ENCODE results near the gene DIAPH2.
"Not testable (repeated sequence)": the region's sequence is repeated elsewhere in the genome, so short reads cannot be mapped to it uniquely, and the experiment has no call there.

The DIAPH2 gene

DNA sequence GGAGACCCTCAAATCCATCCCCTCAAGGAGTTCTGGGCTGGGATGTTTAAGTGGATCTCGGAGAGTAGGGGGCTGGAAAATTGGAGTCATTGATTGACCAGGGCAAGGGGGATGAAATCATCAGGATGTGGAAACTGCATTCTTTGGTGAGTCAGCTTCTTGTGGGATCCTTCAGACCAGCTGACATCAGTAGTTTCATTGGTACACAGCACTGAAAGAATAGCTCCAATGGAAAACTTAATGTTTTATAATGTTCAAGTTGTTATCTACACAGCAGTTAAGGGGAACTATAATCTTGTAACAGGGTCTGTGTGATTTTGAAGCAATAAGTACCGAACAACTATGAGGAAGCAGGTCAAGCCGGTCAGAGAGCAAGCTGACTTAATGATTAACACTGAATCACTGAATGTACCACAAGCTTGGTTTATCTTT lies 705.1 kb downstream of the DIAPH2 start:
- no peak for DNase-seq (ENCODE audit: low spot score)

DNA sequence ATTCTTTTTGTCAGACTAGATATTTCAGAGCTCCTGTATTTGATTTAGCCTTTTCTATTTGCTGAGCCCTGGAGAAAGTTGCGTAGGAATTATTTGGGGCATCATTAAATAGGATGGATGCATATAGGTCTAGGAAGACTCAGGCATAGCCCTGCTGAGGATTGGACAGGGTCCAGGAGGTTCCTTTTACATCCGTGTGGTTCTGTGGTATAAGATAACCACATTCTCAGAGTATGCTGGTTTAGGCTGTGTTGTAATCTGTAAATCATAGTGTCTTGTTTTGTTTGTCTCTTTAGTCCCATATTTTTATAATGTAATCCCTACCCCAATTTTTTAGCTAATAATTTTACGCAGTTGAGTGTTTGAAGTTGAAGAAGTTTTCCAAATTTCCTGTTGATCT lies 712.7 kb downstream of the DIAPH2 start:
- DNase-seq (ENCODE audit: low spot score): no peak

GRCh38 chrX:97398030-97398551 lies 713.4 kb downstream of the DIAPH2 start:
- DNase-seq (ENCODE audit: low spot score): no peak

- DNase-seq (ENCODE audit: low spot score): no peak
Measured at GRCh38 chrX:97399400-97399799, 714.8 kb downstream of the DIAPH2 start.

- no peak for DNase-seq (ENCODE audit: low spot score)
Measured at GRCh38 chrX:97400492-97400891, 715.9 kb downstream of the DIAPH2 start.

- no peak for DNase-seq (ENCODE audit: low spot score)
Measured at GRCh38 chrX:97401154-97401553, 716.5 kb downstream of the DIAPH2 start.

- no peak for DNase-seq (ENCODE audit: low spot score)
Measured at GRCh38 chrX:97401586-97402136, 717.0 kb downstream of the DIAPH2 start.

DNA sequence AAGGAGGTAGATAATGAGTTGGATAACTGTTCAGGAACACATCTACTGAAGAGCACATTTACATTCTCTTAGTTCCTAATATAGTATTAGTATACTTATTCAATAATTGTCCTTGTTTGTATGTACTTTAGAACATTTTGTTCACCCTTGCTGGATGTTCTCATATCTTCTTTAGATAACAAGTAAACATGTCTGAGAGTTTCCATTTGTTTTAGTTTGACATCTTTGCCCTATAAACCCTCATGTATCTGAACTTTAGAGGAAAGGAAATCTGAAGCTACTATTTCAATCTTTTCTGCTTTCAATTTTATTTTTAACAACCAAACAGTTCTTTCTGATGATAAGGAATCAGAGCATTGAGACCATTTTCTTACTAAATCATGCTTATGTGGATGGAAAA lies 717.7 kb downstream of the DIAPH2 start:
- DNase-seq (ENCODE audit: low spot score): no peak

DNA sequence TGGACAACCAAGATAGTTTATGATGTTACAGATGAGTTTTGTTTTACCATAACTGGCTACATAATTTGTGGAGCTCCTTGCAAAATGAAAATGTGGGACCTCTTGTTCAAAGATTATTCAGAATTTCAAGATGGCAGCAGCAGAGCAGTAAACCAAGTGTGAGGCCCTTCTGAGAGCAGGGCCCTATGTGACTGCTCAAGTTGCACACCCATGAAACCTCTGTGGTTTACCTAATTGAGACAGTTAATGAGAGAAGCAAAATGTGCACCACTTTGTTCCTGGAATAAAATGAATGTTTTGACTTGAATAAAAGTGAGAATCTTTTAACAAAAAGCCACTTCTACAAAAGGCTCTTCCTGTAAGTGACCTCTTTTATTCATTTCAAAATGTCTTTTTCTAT lies 718.3 kb downstream of the DIAPH2 start:
- no peak for DNase-seq (ENCODE audit: low spot score)

- no peak for DNase-seq (ENCODE audit: low spot score)
Measured at GRCh38 chrX:97405031-97405660, 720.5 kb downstream of the DIAPH2 start.

GRCh38 chrX:97409632-97410415 lies 725.2 kb downstream of the DIAPH2 start:
- DNase-seq (ENCODE audit: low spot score): not testable (repeated sequence)

- no peak for DNase-seq (ENCODE audit: low spot score)
Measured at GRCh38 chrX:97416461-97416860, 731.8 kb downstream of the DIAPH2 start.

DNA sequence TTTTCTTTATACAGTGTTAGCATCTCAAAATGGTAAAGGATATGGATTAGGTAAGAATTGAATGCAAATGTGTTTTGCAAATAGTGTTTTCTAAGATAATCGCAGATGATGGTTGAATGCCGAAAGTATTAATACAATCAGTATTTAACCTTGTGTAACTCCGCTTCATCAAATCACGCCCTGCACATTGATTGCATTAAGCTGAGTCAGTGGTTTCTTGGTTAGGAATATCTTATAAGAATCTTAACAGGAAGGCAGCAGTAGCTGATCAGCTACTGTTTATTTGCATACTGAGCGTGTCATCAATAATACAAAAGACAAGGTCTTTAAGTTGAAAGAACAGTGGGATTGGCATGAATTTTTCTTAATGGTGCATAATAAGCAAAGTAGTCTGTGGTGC lies 744.5 kb downstream of the DIAPH2 start:
- no peak for DNase-seq (ENCODE audit: low spot score)

DNA sequence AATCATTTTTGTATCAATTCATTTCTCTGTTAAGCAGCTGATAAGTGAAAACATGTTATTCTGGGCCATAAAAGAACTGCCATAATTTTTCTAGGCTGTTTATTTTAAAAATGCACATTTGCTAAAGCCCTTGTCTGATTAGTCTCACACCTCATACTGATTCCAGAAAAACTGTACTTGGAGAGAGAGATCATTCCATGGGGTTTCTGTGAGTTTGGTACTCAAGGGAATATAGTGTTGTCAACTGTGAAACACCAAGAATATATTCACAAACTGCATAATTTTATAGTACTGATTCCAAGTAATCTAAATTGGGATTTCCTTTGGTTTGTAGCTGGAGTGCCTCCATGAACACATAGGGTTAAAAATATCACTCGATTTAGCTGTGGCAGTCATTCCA lies 746.6 kb downstream of the DIAPH2 start:
- DNase-seq (ENCODE audit: low spot score): no peak

DNA sequence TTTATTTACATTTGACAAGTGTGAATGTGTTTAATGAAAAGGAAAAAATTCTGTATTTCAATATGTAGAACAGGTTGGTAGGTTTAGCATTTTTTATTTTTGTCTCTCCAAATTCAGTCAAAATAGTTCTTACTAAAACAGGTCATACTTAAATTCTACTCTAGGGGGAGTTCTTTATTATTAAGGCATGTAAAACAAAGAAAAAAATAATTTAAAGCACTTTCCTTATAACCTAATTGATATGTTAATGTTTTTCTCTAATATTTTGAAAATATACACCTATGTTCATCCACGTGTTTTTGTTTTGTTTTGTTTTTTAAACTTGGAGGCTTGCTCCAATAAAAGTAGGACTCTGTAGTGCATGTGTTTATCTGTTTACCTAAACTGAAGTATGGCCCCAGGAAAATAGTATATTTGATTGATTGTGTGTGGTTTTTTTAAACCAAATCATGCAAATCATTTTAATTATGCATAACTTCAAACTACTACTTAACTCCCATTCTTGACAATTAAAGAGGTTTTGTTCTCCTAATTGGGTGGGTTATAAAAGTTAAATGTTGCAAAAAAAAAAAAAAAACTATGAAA lies 761.7 kb downstream of the DIAPH2 start:
- peak; percentile 4 for DNase-seq (ENCODE audit: low spot score)

DNA sequence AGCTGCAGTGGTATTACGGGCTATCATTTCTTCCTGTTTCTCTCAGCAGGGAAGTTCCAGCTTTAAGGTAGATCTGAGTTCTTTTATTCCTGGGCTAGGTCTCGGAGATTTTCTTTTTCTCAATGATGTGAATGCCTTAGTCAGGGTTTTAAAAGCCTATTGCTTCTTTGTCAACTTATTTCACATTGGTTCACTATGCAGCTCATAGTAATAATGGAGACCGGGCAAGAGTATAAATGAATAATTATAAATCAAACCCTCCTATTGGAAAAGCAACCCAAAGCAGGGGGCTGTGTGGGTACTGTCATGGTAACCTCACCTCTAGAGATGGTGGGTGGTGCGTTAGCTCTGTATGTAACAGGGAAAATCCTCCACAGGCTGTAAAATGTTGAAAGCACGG lies 762.7 kb downstream of the DIAPH2 start:
- no peak for DNase-seq (ENCODE audit: low spot score)

DNA sequence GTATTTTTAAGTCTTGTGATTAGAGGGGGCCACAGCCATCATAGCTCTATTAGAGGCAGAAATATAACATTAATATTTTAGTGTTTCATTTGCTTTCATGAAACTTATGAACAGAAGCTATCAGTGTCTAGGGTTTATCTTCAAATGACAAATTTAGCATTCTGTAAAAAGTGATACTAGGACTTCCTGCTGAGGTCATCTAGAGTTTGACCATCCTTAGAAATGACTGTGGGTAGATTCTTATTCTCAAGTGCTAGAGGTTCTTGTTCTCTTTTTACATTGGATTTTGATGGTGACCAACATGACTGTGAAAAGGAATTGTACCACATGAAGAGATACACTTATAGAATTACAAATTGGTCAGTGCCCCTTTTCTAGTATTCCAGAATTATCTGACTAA lies 767.6 kb downstream of the DIAPH2 start:
- DNase-seq (ENCODE audit: low spot score): no peak

DNA sequence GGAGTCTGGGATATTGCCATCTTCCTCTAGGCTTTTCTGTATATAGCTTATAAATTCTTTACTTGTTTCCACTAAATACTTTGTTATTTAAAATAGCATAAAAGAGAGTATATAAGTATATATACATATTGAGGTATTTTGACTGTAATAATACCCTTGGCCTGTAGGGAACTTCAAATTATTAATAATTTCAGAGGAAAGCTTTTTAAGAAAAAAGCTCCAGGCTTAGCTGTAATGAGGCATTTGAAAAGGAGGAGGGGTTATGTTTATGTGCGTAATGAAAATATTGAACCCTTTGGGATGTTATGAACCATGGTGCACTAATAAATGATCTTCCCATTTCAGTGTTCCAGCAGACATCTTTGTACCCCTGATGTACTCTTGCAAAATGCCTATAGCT lies 777.1 kb downstream of the DIAPH2 start:
- no peak for DNase-seq (ENCODE audit: low spot score)

DNA sequence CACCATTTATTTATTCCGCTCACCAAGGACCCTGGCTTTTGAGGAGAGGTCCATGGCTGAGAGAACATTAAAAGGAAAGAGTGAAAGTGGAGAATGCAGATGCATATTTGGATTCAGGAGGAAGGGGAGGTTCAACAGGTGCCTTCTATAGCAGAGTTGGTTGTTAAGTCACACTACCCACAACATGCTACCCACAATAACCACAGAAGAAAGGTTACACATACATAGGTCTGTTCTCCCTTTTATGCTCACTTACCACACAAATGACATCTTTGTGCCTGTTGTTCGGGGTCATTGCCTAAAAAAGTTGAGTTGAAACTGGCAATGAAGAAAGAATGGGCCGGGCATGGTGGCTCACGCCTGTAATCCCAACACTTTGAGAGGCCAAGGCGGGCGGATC lies 786.4 kb downstream of the DIAPH2 start:
- DNase-seq (ENCODE audit: low spot score): no peak

- DNase-seq (ENCODE audit: low spot score): no peak
Measured at GRCh38 chrX:97474933-97475332, 790.3 kb downstream of the DIAPH2 start.

DNA sequence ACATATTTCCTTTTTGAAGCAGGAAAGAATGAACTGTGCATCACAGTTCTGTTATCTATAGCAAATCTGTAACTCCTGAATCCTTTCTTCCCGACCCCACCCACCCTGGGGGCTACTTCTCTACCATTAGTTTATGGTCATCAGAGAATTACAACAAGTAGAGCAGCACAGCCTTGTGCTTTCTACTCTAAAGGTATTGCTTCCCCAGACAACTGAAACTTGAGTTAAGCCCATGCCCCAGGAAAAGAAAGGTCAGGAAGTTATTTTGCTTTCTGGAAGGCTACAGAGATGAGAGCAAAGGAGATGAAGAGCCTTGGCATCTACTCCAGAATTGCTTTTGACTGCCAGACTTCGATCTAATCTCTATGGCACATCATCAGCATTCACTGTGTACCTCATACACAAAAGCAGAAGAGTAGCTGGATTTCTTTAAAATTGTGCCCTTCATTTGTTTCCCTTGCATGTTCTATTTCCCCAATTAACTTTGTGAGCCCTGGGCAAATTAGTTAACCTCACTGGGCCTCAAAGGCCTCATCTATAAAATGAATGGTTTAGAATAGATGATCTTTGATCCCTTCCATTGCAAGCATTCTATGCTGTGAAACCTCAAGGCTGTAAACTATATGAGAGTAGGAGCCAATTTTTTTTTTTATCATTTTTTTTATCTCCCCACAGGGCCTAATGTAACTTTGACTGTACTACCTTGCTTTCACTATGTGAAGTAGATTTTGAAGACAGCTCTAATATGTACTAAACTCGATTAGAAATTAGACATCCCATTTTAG lies 794.7 kb downstream of the DIAPH2 start:
- DNase-seq (ENCODE audit: low spot score): no peak

- no peak for DNase-seq (ENCODE audit: low spot score)
Measured at GRCh38 chrX:97481228-97481627, 796.6 kb downstream of the DIAPH2 start.
